ENCODE data around the gene CLSTN3.

GRCh38 chr12:7139200-7139599 is 9.0 kb downstream of the CLSTN3 start:
- no peak for TF ChIP-seq CTCF (IDR thresholded peaks at IDR 0.05)
- no peak for TF ChIP-seq EZH2 (IDR thresholded peaks at IDR 0.05; ENCODE audit: borderline replicate concordance, insufficient read depth, low read depth, low read length, poor library complexity, severe bottlenecking)
